Nucleus accumbens (tissue), 56 donors: Measurements from ENCODE around the gene GCC2.
A peak's percentile ranks its signal among the peaks of the same experiment; 100 is the strongest.
"Not testable (repeated sequence)": the region's sequence is repeated elsewhere in the genome, so short reads cannot be mapped to it uniquely, and the experiment has no call there.

Source experiments
- DNase-seq, 56 donors: peaks; one replicate each; lab custom pipeline; 2025; lab: John Stamatoyannopoulos, UW

Gene GCC2

GRCh38 chr2:108435578-108435977 lies 13.4 kb upstream of the GCC2 start:
- not testable (repeated sequence) for DNase-seq

GRCh38 chr2:108436976-108437375 lies 12.0 kb upstream of the GCC2 start:
- DNase-seq, result no peak

- DNase-seq, result no peak
These were observed 7.3 kb upstream of the GCC2 start for GRCh38 chr2:108441712-108442111.

GRCh38 chr2:108444941-108445840 lies 3.8 kb upstream of the GCC2 start:
- no peak for DNase-seq

GRCh38 chr2:108446703-108447102 lies 2.3 kb upstream of the GCC2 start:
- no peak for DNase-seq

- peak in 4 of 56 donors; percentile 8 to 42 (median 26) for DNase-seq
These were observed 894 bp upstream of the GCC2 start for GRCh38 chr2:108447947-108448677.

GRCh38 chr2:108449410-108450130 lies 564 bp downstream of the GCC2 start:
- DNase-seq, result peak in 7 of 56 donors; percentile 4 to 68 (median 21)

GRCh38 chr2:108450863-108451262 lies 1.9 kb downstream of the GCC2 start:
- DNase-seq, result no peak

GRCh38 chr2:108451976-108452375 lies 3.0 kb downstream of the GCC2 start:
- DNase-seq, result no peak

GRCh38 chr2:108453530-108453929 lies 4.5 kb downstream of the GCC2 start:
- DNase-seq, result not testable (repeated sequence)

- no peak for DNase-seq
These were observed 5.4 kb downstream of the GCC2 start for GRCh38 chr2:108454440-108454839.

GRCh38 chr2:108455571-108455970 lies 6.6 kb downstream of the GCC2 start:
- no peak for DNase-seq

- DNase-seq, result no peak
These were observed 9.1 kb downstream of the GCC2 start for GRCh38 chr2:108458082-108458481.

- DNase-seq, result no peak
These were observed 10.4 kb downstream of the GCC2 start for GRCh38 chr2:108459441-108459840.

GRCh38 chr2:108460345-108461037 lies 11.5 kb downstream of the GCC2 start:
- no peak for DNase-seq

- no peak for DNase-seq
These were observed 28.1 kb downstream of the GCC2 start for GRCh38 chr2:108477099-108477498.

- DNase-seq, result no peak
These were observed 36.2 kb downstream of the GCC2 start for GRCh38 chr2:108485253-108485652.

- DNase-seq, result no peak
These were observed 41.6 kb downstream of the GCC2 start for GRCh38 chr2:108490506-108491122.

- DNase-seq, result no peak
These were observed 42.8 kb downstream of the GCC2 start for GRCh38 chr2:108491848-108492247.

- DNase-seq, result peak in 7 of 56 donors; percentile 0 to 19 (median 7)
These were observed 43.4 kb downstream of the GCC2 start for GRCh38 chr2:108492364-108492763.
